HEK293 (cell line): Measurements from ENCODE around the gene GTPBP6.

Experiments
- AEBP2 ChIP-seq: fragments of 450-650 bp; formaldehyde crosslinking; IDR thresholded peaks from 2 replicates; pipeline ENCODE4 v1.5.1; 2016; ENCODE audit warnings: missing biosample characterization, missing genetic modification characterization, borderline replicate concordance
- BCL6B ChIP-seq: fragments of 450-650 bp; formaldehyde crosslinking; IDR thresholded peaks from 2 replicates; pipeline ENCODE4 v1.5.1; 2017; ENCODE audit warnings: missing biosample characterization, missing genetic modification characterization
- EGR2 ChIP-seq: fragments of 450-650 bp; formaldehyde crosslinking; IDR thresholded peaks from 2 replicates; pipeline ENCODE4 v1.5.1; 2016; ENCODE audit warnings: low read depth, missing biosample characterization, missing genetic modification characterization
- GLI2 ChIP-seq: fragments of 450-650 bp; formaldehyde crosslinking; IDR thresholded peaks from 2 replicates; pipeline ENCODE4; 2017; ENCODE audit warnings: missing biosample characterization, missing genetic modification characterization, low read depth, borderline replicate concordance
- GLIS2 ChIP-seq: fragments of 450-650 bp; formaldehyde crosslinking; IDR thresholded peaks from 2 replicates; pipeline ENCODE4 v1.5.1; 2016; ENCODE audit warnings: missing biosample characterization, missing genetic modification characterization
- KLF9 ChIP-seq: fragments of 450-650 bp; formaldehyde crosslinking; IDR thresholded peaks from 2 replicates; pipeline ENCODE4 v1.5.1; 2016; ENCODE audit warnings: missing biosample characterization, missing genetic modification characterization, low read depth
- PRDM2 ChIP-seq: fragments of 450-650 bp; formaldehyde crosslinking; IDR thresholded peaks from 2 replicates; pipeline ENCODE4 v1.5.1; 2016; ENCODE audit warnings: missing biosample characterization, missing genetic modification characterization, borderline replicate concordance
- SP2 ChIP-seq: fragments of 450-650 bp; formaldehyde crosslinking; IDR thresholded peaks from 2 replicates; pipeline ENCODE4 v1.5.1; 2016; ENCODE audit warnings: missing biosample characterization, missing genetic modification characterization
- YY1 ChIP-seq: fragments of 450-650 bp; formaldehyde crosslinking; IDR thresholded peaks from 2 replicates; pipeline ENCODE4 v1.5.1; 2018; ENCODE audit warnings: missing biosample characterization, missing genetic modification characterization
- ZBTB10 ChIP-seq: fragments of 450-650 bp; formaldehyde crosslinking; IDR thresholded peaks from 2 replicates; pipeline ENCODE4 v1.5.1; 2016; ENCODE audit warnings: missing biosample characterization, missing genetic modification characterization
- ZBTB20 ChIP-seq: fragments of 450-650 bp; formaldehyde crosslinking; IDR thresholded peaks from 2 replicates; pipeline ENCODE4 v1.5.1; 2016; ENCODE audit warnings: missing biosample characterization, missing genetic modification characterization
- ZFHX2 ChIP-seq: fragments of 450-650 bp; formaldehyde crosslinking; conservative IDR thresholded peaks from 2 replicates; pipeline ENCODE4 v1.5.1; 2016; ENCODE audit warnings: missing biosample characterization, missing genetic modification characterization
- ZFP3 ChIP-seq: fragments of 450-650 bp; formaldehyde crosslinking; IDR thresholded peaks from 2 replicates; pipeline ENCODE4 v1.5.1; 2016; ENCODE audit warnings: low read depth, missing biosample characterization, missing genetic modification characterization
- ZNF112 ChIP-seq: fragments of 450-650 bp; formaldehyde crosslinking; IDR thresholded peaks from 2 replicates; pipeline ENCODE4 v1.5.0; 2017; ENCODE audit warnings: missing biosample characterization, missing genetic modification characterization
- ZNF133 ChIP-seq: fragments of 450-650 bp; formaldehyde crosslinking; IDR thresholded peaks from 2 replicates; pipeline ENCODE4 v1.5.1; 2016; ENCODE audit warnings: missing biosample characterization, missing genetic modification characterization
- ZNF155 ChIP-seq: fragments of 450-650 bp; formaldehyde crosslinking; IDR thresholded peaks from 2 replicates; pipeline ENCODE4 v1.5.1; 2016; ENCODE audit warnings: missing biosample characterization, missing genetic modification characterization
- ZNF19 ChIP-seq: fragments of 450-650 bp; formaldehyde crosslinking; IDR thresholded peaks from 2 replicates; pipeline ENCODE4; 2016; ENCODE audit warnings: missing biosample characterization, missing genetic modification characterization, low read depth
- ZNF239 ChIP-seq: fragments of 450-650 bp; formaldehyde crosslinking; IDR thresholded peaks from 2 replicates; pipeline ENCODE4 v1.5.1; 2016; ENCODE audit warnings: missing biosample characterization, missing genetic modification characterization
- ZNF280D ChIP-seq: fragments of 450-650 bp; formaldehyde crosslinking; IDR thresholded peaks from 2 replicates; pipeline ENCODE4 v1.5.1; 2016; ENCODE audit warnings: missing biosample characterization, missing genetic modification characterization
- ZNF335 ChIP-seq: fragments of 450-650 bp; formaldehyde crosslinking; conservative IDR thresholded peaks from 2 replicates; pipeline ENCODE4 v1.5.1; 2016; ENCODE audit warnings: missing biosample characterization, missing genetic modification characterization
- ZNF560 ChIP-seq: fragments of 450-650 bp; formaldehyde crosslinking; IDR thresholded peaks from 2 replicates; pipeline ENCODE4 v1.5.1; 2017; ENCODE audit warnings: missing biosample characterization, missing genetic modification characterization, borderline replicate concordance
- ZNF692 ChIP-seq: fragments of 450-650 bp; formaldehyde crosslinking; IDR thresholded peaks from 2 replicates; pipeline ENCODE4 v1.5.1; 2016; ENCODE audit warnings: missing biosample characterization, missing genetic modification characterization
- ZNF707 ChIP-seq: fragments of 450-650 bp; formaldehyde crosslinking; IDR thresholded peaks from 2 replicates; pipeline ENCODE4 v1.5.1; 2016; ENCODE audit warnings: missing biosample characterization, missing genetic modification characterization
- ZNF843 ChIP-seq: fragments of 450-650 bp; formaldehyde crosslinking; IDR thresholded peaks from 2 replicates; pipeline ENCODE4 v1.5.1; 2016; ENCODE audit warnings: missing biosample characterization, missing genetic modification characterization

The GTPBP6 gene

GRCh38 chrX:275967-276580 lies 42.5 kb downstream of the GTPBP6 start (continued):
- TF ChIP-seq GLI2 (no peak), AEBP2 (tag by site-specific recombination) (no peak), ZFHX2 (tag by site-specific recombination) (no peak; the same call in 1 of the 2 replicates), ZNF155 (tag by site-specific recombination) (no peak), SP2 (tag by site-specific recombination) (peak; percentile 87), ZNF335 (tag by site-specific recombination) (peak; percentile 93), ZNF133 (no peak), BCL6B (tag by site-specific recombination) (no peak), ZNF560 (tag by site-specific recombination) (no peak), ZBTB20 (no peak), YY1 (no peak), ZNF692 (tag by site-specific recombination) (0 out of 2 replicates have a peak, but pooled peaks have one; percentile 24), ZNF239 (tag by site-specific recombination) (no peak), ZNF280D (tag by site-specific recombination) (no peak), ZNF112 (no peak), ZFP3 (tag by site-specific recombination) (no peak), KLF9 (tag by site-specific recombination) (peak; percentile 13; the same call in 1 of the 2 replicates), PRDM2 (tag by site-specific recombination) (no peak), ZNF19 (tag by site-specific recombination) (no peak), ZBTB10 (no peak), ZNF707 (tag by site-specific recombination) (no peak), ZNF843 (tag by site-specific recombination) (no peak), GLIS2 (tag by site-specific recombination) (peak; percentile 90), EGR2 (tag by site-specific recombination) (peak; percentile 28; the same call in 1 of the 2 replicates)
